Hypothalamus (tissue), 51 donors: Measurements from ENCODE around the gene PRDM16.

Experiments used
- DNase-seq, 51 donors: peaks; one replicate each; lab custom pipeline; 2025; lab: John Stamatoyannopoulos, UW

The PRDM16 gene

DNA sequence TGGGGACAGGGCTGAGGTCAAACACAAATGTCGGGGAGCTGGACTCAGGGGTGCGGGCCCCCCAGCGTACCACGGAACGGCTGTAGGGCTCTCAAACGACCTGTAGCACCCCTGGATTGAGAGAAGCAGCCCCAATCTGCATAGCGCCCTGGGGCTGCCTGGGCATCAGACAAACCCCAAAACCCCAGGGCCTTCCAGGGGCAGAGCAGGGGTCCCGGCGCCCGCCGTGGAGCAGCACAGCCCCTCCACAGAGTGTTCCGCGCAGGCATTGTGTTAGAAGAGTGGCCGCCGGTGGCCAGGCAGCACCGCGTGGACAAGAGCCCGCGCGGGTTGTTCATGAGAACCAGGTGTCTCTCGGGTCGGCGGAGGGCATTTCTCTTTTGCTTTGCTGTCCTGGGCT is 321.3 kb downstream of the PRDM16 start:
- DNase-seq = no peak

DNA sequence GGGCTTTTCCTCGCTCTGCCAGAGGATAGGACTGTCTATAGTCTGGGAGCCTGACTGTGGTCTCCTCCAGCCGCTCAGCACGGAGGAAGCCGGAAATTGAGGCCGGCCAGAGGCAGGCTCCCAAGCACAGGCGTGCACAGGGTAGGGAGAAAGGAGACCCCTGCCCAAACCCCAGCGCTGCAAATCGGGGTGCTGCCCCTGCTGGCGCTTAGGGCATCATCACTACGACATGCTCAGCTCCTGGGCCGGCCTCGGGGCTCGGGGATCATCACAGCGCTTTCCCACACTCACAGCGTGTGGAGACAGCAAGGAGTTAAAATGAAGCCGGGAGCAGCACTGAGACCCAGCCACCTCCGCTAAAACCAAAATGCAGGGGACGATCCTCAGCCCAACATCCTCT is 322.7 kb downstream of the PRDM16 start:
- no peak for DNase-seq

DNA sequence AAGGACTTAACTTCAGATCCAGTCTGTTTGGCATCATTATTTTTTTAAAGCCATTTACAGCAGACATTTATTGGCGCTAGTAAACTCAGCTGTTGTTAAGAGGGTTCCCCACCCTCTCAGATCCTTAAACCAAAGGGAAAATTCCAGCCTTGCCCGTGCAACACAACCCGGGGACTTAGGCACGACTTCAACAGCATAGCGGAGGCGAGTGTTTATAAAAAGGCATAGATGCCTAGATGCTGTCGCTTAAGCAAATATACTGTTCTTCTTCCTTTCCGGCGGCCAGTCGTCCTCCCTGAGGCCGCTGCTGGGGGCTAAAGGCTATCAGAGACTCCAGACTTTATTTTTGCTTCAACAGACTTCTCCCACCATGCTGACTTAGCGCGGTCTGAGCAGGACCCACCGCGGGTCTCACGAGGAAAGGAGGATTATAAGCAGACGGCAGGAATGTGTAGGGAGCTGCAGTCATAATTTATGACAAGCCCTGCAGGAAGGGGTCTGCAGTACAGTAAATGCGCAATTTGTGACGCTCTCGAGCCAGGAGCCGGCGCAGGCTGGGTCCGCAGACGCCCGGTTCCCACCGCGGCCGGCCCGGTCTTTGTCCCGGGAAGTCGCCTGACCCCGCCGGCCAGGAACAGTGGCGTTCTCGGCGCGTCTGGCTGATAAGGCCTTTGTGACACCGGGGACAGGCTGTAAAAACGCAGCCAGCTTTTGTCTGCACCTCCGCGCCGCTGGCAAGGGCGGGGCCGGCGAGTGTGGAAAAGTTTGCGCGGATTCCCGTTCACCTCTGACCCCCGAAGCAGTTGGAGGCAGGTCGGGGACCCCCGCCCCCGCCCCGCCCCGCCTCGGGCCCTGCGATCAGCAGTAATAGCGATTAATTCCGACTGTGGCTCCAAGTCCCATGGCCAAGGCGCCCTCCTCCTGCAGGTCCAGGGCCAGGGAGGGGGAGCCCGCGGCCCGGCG is 324.3 kb downstream of the PRDM16 start:
- no peak for DNase-seq

DNA sequence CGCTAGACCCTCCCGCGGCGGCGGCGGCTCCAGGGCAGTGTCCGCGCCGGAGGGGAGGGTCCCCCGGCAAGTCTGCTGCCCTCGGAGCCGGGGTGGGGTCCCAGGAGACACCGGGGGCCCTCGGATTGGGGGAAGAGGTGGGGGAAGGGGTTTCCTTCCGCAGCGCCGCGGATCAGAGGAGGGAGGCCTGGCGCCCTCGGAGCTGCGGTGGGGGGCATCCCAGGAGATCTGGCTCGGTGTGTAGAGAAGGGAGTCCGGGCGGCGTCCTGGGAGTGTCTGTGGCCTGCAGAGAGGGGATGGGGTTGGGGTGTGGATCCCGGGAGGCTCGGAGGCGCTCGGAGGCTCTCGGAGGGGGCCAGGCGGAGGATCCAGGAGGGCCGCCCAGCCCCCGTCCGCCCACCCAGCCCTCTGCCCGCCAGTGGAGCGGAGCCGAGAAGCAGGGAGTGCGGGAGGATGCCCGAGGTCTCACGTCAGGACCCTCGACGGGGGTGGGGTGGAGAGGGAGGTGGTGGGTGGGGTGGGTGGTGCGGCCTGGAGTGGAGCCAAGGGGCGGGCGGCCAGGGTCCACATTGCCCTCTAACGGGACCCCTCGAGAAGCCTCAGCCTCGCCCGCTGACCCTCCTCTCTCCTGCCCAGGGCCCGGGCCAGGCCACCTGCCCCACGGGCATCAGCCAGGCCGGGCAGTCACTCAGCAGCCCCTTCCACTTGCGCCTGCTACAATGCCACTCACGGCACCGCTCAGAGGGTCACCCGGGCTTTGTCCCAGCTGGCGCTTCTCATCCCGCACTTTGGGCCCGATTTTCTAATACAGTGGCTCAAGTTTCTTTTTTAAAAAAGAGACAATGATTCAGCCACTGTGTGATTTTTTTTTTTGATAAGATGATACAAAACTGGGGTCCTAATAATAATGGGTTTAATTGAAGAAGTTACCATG is 325.3 kb downstream of the PRDM16 start:
- DNase-seq = peak in 4 of 51 donors; percentile 6 to 24 (median 19)

DNA sequence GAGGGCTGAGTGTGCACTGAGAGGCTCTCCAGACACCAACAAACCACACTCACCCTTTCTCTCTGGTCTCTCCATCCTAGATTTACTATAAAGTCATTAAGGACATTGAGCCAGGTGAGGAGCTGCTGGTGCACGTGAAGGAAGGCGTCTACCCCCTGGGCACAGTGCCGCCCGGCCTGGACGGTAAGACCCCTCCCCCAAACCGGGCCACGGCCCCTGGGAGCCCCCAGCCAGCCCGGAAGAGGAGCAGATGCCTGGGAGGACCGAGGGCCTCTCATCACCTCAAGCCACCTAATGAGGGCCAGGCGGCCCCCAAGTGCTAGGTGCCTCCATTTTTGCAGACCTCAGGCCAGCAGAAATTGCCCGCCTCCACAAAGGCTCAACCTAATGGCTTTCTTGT is 327.4 kb downstream of the PRDM16 start:
- no peak for DNase-seq

DNA sequence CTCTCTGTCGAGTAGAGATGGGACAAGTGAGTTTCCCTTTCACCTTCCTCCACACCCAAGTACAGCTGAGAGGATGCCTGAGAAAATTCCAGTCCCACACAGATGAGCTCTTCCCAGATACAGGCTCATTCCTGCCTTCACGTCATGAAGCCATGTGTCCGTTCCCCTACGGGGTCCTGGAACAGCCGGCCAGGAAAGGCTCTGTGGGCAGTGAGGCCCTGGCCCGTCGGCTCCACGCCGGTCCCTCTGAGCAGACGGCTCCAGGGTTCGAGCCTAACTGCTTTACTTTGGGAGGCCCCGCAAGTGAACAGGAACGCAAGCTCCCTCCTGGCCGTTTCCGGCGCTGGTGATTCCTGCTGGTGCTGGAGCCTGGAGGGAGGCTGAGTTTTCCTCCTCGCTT is 328.3 kb downstream of the PRDM16 start:
- DNase-seq = no peak

DNA sequence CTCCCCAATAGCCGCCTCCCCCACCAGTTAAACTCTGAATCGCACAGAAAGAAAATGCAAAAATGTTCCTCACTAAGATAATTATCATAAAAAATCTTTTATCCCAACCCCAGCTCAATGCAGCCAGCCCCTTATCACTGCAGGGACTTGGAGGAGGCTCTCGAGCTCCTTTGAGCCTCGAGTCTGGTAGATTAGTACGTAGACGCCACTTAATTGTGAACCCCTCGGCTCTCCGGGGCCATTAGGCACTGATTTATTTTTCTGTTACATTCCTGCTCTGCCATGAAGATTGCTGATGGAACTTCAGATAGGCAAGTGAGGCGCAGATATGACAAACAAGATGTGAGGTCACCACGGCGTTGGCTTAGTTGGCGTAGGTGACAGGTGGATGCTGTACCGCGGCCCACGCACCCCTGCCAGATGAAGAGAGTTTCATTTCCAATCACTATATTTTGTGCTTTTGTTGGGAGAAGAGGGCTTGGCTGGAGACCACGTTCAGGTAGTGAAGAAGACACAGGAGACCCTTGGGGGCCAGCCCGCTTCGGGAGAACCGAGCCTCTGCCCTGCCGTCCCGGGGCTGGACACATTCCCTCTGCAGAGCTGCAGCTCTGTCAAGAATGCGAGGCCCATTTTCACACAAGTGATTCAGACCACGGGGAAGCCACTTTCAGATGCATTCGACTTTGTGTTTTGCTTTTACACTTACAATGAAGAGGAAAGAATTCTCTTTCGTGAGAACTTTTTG is 329.6 kb downstream of the PRDM16 start:
- no peak for DNase-seq

DNA sequence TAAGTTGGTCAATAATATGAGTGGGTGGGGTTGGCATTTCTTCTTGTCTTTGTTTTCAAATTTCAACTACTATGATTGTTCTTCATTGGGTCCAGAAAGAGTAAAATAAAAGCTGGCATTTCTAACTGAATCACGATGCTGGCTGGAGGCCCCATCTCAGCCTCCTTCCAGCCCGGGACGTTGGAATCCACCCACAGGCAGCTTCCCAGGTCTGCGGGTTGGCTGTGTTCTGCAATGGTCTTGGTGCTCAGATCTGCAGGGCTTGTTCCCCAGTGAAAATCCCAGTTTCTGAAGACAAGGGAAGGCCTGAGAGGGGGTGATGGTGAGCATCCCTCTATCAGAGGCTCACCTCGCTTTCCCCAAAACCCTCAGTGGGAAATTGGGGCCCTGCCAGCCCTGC is 330.7 kb downstream of the PRDM16 start:
- DNase-seq = peak in 1 of 51 donors; percentile 6

DNA sequence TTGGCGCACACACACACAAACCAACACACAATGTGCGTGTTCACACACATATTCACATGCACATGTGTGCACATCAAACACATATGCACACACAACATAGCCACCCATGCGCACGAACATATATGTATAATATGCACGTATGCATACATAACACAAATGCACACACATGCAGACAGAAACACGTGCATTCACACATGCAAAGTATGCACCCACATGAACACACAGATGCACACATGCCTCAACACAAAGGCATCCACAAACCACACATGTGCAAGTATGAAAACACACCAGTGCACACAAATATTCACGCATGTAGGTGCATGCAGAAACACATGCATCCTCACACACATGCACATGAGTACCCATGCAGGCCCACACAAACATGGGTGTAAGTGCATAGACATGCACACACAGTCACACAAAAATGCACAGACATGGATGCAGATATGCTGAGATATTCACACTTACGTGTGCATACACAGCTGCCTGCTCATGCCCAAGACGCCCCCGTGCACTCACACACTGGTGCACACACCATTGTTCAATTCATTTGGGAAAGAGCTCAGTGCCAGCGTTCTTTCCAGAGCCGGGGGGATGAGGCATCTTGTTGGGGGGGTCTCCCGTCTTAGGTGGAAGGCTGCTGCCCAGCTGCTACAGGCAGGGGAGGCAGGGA is 332.7 kb downstream of the PRDM16 start:
- DNase-seq = no peak

DNA sequence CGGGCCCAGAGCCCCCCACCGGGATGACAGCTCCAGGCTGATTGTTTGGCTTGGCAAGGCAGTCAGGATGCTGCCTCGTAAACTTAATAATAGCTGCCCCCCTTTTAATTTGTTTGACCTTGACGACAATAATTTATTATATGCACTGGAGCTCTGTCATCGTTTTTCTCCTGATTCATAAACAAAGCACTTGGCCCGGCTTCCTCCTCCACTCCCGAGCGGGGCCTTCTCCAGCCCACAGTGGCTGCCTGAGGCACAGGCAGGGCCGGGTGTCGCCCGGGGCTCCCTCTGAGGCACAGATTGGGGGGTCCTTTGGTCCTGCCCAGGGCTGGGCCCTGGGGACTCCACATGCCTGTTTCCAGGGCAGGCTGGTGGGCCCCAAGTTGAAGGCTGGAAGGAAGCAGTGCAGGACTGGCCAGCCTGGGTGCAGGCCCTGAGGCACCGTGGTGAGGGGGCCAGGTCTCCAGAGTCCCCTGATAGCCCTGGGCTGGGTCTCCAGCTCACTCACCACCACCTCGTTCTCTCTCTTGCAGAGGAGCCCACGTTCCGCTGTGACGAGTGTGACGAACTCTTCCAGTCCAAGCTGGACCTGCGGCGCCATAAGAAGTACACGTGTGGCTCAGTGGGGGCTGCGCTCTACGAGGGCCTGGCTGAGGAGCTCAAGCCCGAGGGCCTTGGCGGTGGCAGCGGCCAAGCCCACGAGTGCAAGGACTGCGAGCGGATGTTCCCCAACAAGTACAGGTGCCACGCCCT is 333.4 kb downstream of the PRDM16 start:
- no peak for DNase-seq

DNA sequence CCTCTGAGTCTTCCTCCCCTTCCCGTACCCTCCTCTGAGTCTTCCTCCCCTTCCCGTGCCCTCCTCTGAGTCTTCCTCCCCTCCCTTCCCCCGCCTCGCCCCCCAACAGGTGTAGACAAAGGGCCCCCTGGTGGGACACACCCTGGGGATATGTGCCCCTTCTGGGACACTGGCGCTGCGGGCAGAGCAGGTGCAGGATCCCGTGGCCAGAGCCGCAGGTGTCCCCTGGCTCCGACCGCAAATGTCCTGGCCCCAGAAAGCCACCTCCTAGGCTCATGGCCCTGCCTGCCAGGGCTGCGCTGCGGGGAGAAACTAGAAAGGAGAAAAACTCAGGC is 334.0 kb downstream of the PRDM16 start:
- no peak for DNase-seq

DNA sequence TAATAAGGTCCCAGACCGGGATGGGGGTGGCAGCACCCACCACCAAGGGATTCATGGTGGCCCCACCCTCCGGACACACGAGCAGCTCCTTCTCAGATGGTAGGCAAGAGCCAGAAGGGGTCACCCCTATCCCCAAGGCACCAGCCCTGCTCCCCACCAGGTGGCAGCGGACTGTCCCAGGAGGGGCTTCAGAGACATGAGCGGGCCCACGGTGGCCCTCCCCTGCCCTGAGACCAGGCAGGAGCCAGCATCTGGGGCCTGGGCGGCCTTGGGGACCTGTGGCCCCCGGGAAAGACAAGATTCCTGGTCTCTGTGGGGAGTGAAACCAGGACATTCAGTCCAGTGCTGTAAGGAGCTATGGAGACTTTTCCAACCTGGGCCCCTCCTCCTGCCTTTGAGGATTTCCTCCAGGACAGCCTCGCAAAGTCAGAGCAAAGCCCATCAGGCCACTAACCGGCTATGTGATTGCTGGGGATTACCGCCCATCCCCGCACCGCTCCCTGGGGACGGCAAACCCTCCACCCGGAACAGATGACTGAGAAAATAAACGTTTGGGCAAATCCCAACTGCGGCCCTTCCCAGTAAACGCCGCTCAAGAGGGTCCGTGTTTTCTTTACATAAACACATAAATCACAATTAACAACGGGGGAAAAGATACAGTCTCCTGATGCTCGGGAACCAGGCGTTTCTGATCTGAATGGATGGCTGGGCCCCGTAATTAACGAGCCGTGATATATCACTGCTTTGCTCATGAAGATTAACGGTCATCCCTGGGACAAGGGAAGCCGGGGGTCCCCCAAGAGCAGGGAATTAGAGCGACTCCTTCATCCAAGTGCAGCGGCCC is 334.6 kb downstream of the PRDM16 start:
- DNase-seq = no peak

DNA sequence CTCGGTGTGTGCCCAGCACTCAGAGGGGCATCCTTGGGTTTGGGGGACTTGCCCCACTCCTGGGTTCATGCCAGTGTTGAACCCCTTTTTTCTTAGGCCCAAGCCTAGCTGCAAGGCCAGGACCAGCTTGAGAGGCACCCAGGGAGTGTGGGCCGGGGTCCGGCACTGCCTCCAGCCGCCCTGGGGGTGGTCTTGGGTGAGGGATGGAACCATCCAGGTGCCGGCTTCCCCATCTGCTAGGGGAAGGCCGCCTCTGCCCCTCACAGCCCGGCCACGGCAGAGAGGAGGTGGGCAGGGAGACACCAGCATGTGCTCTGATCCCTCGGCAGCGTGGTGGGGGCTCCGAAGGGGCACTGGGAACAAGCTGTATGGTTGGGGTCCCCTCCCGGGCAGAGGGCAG is 335.3 kb downstream of the PRDM16 start:
- DNase-seq = no peak

DNA sequence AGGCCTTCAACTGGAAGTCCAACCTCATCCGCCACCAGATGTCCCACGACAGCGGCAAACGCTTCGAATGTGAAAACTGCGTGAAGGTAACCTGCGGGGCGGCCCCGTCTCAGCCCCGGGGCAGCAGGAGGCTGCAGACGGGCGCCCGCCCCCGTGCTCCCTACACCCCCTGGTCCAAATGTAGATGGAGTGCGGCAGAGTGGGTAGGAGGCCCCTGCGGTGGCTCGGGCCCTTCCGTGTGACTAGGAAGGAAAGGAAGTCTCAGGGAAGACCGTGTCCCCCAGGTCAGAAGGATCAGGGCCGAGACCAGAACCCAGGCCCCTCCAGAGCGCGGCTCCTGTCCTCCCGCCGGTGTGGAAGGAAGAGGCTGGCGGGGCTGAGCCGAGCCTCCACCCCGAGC is 335.8 kb downstream of the PRDM16 start:
- DNase-seq = no peak

DNA sequence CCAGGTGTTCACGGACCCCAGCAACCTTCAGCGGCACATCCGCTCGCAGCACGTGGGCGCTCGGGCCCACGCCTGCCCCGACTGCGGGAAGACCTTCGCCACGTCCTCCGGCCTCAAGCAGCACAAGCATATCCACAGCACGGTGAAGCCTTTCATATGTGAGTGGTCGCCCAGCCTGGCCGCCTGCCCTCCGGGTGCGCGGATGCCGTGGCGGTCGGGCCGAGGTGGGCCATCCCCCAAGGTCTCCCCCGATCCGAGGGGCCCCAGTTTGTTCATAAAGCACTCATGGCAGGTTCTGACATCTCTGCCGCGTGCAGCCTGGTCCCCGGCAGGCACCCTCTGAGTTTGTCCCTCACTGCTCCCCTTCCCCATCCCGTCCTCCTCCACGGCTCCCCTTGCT is 336.5 kb downstream of the PRDM16 start:
- DNase-seq = no peak

DNA sequence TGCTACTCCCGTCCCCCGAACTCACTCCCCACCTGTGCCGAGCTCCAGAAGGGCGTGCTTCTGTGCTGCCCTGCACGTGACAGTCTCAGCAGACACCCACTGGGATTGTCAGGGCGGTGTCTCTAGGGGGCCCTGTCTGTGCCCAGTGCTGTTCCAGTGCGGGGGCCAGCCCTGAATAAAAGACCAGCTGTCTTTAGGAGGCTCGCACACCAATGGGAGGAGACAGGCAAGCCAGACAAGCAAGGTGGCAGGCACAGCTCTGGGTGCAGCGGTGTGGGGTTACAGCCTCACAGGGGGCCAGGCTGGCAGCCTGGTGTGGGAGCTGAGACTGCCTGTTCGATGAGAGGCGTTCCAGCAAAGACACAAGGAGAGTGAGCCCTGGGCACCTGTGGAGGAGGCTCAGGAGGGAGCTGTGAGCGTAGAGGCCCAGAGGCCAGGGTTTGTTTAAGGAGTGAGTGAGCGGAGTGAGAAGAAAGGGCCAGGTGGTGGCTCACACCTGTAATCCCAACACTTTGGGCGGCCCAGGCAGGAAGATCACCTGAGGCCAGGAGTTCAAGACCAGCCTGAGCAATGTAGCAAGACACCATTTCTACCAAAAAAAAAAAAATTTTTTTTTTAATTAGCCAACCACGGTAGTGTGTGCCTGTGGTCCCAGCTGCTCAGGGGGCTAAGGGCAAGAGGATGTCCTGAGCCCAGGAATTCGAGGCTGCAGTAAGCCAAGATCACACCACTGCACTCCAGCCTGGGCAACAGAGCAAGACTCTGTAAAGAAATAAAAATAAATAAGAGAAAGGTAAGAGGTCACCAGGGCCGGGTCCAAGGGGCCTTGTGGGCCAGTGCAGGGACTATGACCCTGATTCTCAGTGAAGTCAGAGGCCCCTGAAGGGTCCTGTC is 337.2 kb downstream of the PRDM16 start:
- no peak for DNase-seq

DNA sequence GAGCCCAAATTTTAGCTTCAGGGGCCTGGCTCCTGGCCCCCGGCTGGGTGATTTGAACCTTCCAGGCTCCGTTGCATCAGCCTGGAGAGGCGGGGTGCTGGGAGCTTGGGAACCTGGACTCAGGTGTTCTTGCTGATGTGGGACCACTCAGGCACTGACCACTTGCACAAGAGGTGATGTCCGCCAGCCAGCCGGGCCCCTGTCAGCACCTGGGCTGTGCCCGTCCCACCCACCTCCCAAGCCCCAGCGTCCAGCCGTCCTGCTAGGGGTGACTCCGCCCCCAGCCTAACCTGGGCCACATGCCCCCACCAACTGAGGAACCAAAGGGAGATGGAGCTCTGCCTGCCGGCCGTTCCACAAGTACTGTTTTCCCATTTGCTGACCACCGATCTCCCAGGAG is 338.0 kb downstream of the PRDM16 start:
- no peak for DNase-seq
